ENCODE measurements around the gene DAD1.

DAD1 gene

GRCh38 chr14:22526744-22527143 is 62.3 kb downstream of the DAD1 start:
- Histone ChIP-seq H3F3A (ENCODE audit: insufficient read depth) (peaks cover 54% of the 10 kb centered on the region), H3K4me2 (ENCODE audit: low read depth, low read length, poor library complexity, severe bottlenecking) (peak overlapping the region; percentile 81), H3K27ac (ENCODE audit: low read depth, low read length) (peak overlapping the region; percentile 100), H3K79me2 (ENCODE audit: insufficient read depth, low read length) (0 out of 2 replicates have a peak, but pooled peaks cover under 1% of the 10 kb centered on the region), H2AFZ (ENCODE audit: low read depth, low read length, severe bottlenecking) (no peak overlapping the region), H3K36me3 (ENCODE audit: low read length) (no peaks in the 10 kb centered on the region), H4K20me1 (ENCODE audit: low read depth, low read length) (no peaks in the 10 kb centered on the region), H3K9ac (ENCODE audit: low read length) (peak overlapping the region; percentile 17), H3K9me2 (replicated peaks; ENCODE audit: insufficient read depth, low read length) (no peaks in the 10 kb centered on the region), H3K9me3 (ENCODE audit: insufficient read depth, low read length) (no peaks in the 10 kb centered on the region), H3K4me3 (ENCODE audit: insufficient read depth, low read length, poor library complexity, severe bottlenecking) (no peak overlapping the region), H3K27me3 (ENCODE audit: low read length) (no peaks in the 10 kb centered on the region)
- TF ChIP-seq CTCF (IDR thresholded peaks at IDR 0.05; ENCODE audit: insufficient read depth, low read length, poor library complexity, severe bottlenecking) (no peak), EZH2phosphoT487 (conservative IDR thresholded peaks at IDR 0.05; ENCODE audit: low read length) (no peak)

- peak overlapping the region; percentile 100 for H3K27ac ChIP-seq (ENCODE audit: low read depth, low read length)
- no peaks in the 10 kb centered on the region for H3K27me3 ChIP-seq (ENCODE audit: low read length)
- H3F3A ChIP-seq (ENCODE audit: insufficient read depth), result peaks cover 60% of the 10 kb centered on the region
- H3K79me2 ChIP-seq (ENCODE audit: insufficient read depth, low read length), result no peaks in the 10 kb centered on the region
- H3K9ac ChIP-seq (ENCODE audit: low read length), result peak overlapping the region; percentile 17
- no peak overlapping the region for H3K4me3 ChIP-seq (ENCODE audit: insufficient read depth, low read length, poor library complexity, severe bottlenecking)
- no peaks in the 10 kb centered on the region for H3K9me2 ChIP-seq (replicated peaks; ENCODE audit: insufficient read depth, low read length)
- no peaks in the 10 kb centered on the region for H3K9me3 ChIP-seq (ENCODE audit: insufficient read depth, low read length)
- no peaks in the 10 kb centered on the region for H4K20me1 ChIP-seq (ENCODE audit: low read depth, low read length)
- no peak overlapping the region for H2AFZ ChIP-seq (ENCODE audit: low read depth, low read length, severe bottlenecking)
- no peaks in the 10 kb centered on the region for H3K36me3 ChIP-seq (ENCODE audit: low read length)
- peak overlapping the region; percentile 81 for H3K4me2 ChIP-seq (ENCODE audit: low read depth, low read length, poor library complexity, severe bottlenecking)
- TF ChIP-seq CTCF (IDR thresholded peaks at IDR 0.05; ENCODE audit: insufficient read depth, low read length, poor library complexity, severe bottlenecking) (no peak), EZH2phosphoT487 (conservative IDR thresholded peaks at IDR 0.05; ENCODE audit: low read length) (no peak)
These were observed 62.8 kb downstream of the DAD1 start for GRCh38 chr14:22526218-22526617.

DNA sequence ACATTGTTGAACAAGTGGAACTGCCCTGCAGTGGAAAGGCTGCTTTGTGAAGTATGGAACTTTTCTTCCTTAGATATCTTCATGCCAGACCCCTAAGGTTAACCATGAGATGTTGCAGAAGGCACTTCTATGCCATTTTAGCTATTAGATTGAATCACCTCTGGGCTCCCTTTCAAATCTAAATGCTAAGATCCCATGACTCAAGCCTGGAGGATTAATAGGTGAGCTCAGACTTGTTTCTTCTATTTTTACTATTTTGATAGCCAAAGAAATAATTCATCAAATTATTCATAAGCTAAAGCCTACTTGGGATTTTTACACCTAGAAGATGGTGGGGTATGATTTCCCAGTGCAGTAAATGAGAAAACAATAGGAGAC is 64.3 kb downstream of the DAD1 start:
- H3F3A ChIP-seq (ENCODE audit: insufficient read depth), result peaks cover 59% of the 10 kb centered on the region
- TF ChIP-seq EZH2phosphoT487 (conservative IDR thresholded peaks at IDR 0.05; ENCODE audit: low read length) (no peak), CTCF (IDR thresholded peaks at IDR 0.05; ENCODE audit: insufficient read depth, low read length, poor library complexity, severe bottlenecking) (no peak)
- H3K27me3 ChIP-seq (ENCODE audit: low read length), result no peaks in the 10 kb centered on the region
- no peaks in the 10 kb centered on the region for H3K36me3 ChIP-seq (ENCODE audit: low read length)
- no peak overlapping the region for H2AFZ ChIP-seq (ENCODE audit: low read depth, low read length, severe bottlenecking)
- H3K9me3 ChIP-seq (ENCODE audit: insufficient read depth, low read length), result no peaks in the 10 kb centered on the region
- H3K27ac ChIP-seq (ENCODE audit: low read depth, low read length), result peak overlapping the region; percentile 100
- no peaks in the 10 kb centered on the region for H3K79me2 ChIP-seq (ENCODE audit: insufficient read depth, low read length)
- H3K4me2 ChIP-seq (ENCODE audit: low read depth, low read length, poor library complexity, severe bottlenecking), result peak overlapping the region; percentile 81
- H3K9me2 ChIP-seq (replicated peaks; ENCODE audit: insufficient read depth, low read length), result no peaks in the 10 kb centered on the region
- H3K4me3 ChIP-seq (ENCODE audit: insufficient read depth, low read length, poor library complexity, severe bottlenecking), result no peak overlapping the region
- peak overlapping the region; percentile 74 for H3K9ac ChIP-seq (ENCODE audit: low read length)
- no peaks in the 10 kb centered on the region for H4K20me1 ChIP-seq (ENCODE audit: low read depth, low read length)
